Psoas muscle (tissue), 8 donors: ENCODE results near the gene MORN1. TPM values are rescaled to one million over a fixed set of nuclear protein-coding genes. Genes with fewer than 3 reads are reported as not detected.
"Not testable (repeated sequence)": the region's sequence is repeated elsewhere in the genome, so short reads cannot be mapped to it uniquely, and the experiment has no call there.

Experiments used
- ATAC-seq, 4 donors: fragments of 200-7000 bp; cut with Tn5 transposase; one replicate each; pipeline ENCODE4 v1.9.1; 2020; ENCODE audit warnings: moderate library complexity in 3 of 4, mild to moderate bottlenecking in 2 of 4
- DNase-seq, 2 donors: peaks; one replicate each; pipeline ENCODE4 v3.0.0-alpha.2; 2020
- H3K27ac ChIP-seq: fragments of 200-600 bp; one replicate; pipeline ENCODE4 v1.8.0; 2022
- H3K27me3 ChIP-seq, 3 donors: fragments of 200-600 bp in 1 of 3; one replicate each; pipeline versions ENCODE4 v1.6.1 to v1.8.0; 2013 to 2022; ENCODE audit warnings: low read length in 2 of 3, mild to moderate bottlenecking in 2 of 3, moderate library complexity in 1 of 3; ENCODE audit not compliant: insufficient read depth in 3 of 3
- H3K36me3 ChIP-seq, 2 donors: fragments of 200-600 bp in 1 of 2; one replicate each; pipeline versions ENCODE4 v1.6.1 to v1.8.0; 2013 to 2022; ENCODE audit warnings: low read depth in 1 of 2, mild to moderate bottlenecking in 1 of 2, moderate library complexity in 1 of 2; ENCODE audit not compliant: insufficient read depth in 1 of 2
- H3K4me1 ChIP-seq: fragments of 200-600 bp; one replicate; pipeline ENCODE4 v1.8.0; 2022
- H3K4me3 ChIP-seq: fragments of 200-600 bp; one replicate; pipeline ENCODE4 v1.8.0; 2022; ENCODE audit warnings: mild to moderate bottlenecking
- H3K9me3 ChIP-seq: fragments of 200-600 bp; one replicate; pipeline ENCODE4 v1.8.0; 2022
- CTCF ChIP-seq: fragments of 200-600 bp; IDR thresholded peaks from one replicate; pipeline ENCODE4 v1.8.0; 2022; ENCODE audit warnings: antibody characterized with exemption
- WGBS, 3 donors: extraction: QIAGEN DNeasy Blood & Tissue Kit; methylation state at CpG; one replicate each; pipeline versions ENCODE4 v1.1.6 to v1.1.7; 2013; 5-methylcytosine and 5-hydroxymethylcytosine counted together
- intact Hi-C, 2 donors: fragments of 100-400 bp; cut with DNase I; formaldehyde crosslinking; loops; one replicate each; pipeline versions ENCODE4 v1.11.0 to v1.14.2; 2022
- polyA plus RNA-seq, 3 donors: library from polyadenylated mRNA; stranded (reverse); fragments of 200-250 nt; gene quantifications; one replicate each; pipeline ENCODE4 v1.2.3, GENCODE V29; 2013
- total RNA-seq, 4 donors: library from RNA; stranded (reverse); fragmentation: NEBNext Ultra II Directional in 2 of 4; extraction: Animal tissue kit (Norgen Biotek cat#: 25700) in 2 of 4; gene quantifications; one replicate each; pipeline versions ENCODE4 v1.2.1 to v1.2.4, GENCODE V29; 2021 to 2023
- donor health status: healthy with polysubstance abuse.
- donor health status: DM: no; HTN: no; CAD: no; lungs with moderate emphysema.
- donor health status: Bipolar disorder and iron deficiency.
- donor health status: healthy.
- donor health status: DM: yes; HTN: yes; CAD: no.
- donor health status: DM: no; HTN: no; CAD: no.
- donor health status: DM: no; HTN: no; CAD: no.
- donor health status: DM: yes; HTN: yes; CAD: no.

Gene MORN1
- total and polyA plus RNA-seq, 7 donors, result 1.2 to 7.3 (median 4.2) TPM

- no peaks in the 10 kb centered on the region for H3K27me3 ChIP-seq
- intact Hi-C loops, result no loop called here
- peaks cover 44% of the 10 kb centered on the region for H3K4me1 ChIP-seq
- TF ChIP-seq CTCF, result no peak
- DNase-seq (no peak), ATAC-seq (no peak)
- H3K4me3 ChIP-seq, result no peak overlapping the region
- H3K36me3 ChIP-seq, result no peaks in the 10 kb centered on the region
- H3K27ac ChIP-seq, result no peak overlapping the region
- 91 to 94% (median 94%) methylated on average over 35 of the region's 35 CpGs for WGBS, 3 donors
- H3K9me3 ChIP-seq, result no peaks in the 10 kb centered on the region
These were observed 93.9 kb downstream of the MORN1 start for GRCh38 chr1:2297246-2298011.

- Histone ChIP-seq H3K9me3 (no peaks in the 10 kb centered on the region), H3K4me1 (peaks cover 44% of the 10 kb centered on the region), H3K36me3 (no peaks in the 10 kb centered on the region), H3K27me3 (no peaks in the 10 kb centered on the region), H3K27ac (no peak overlapping the region), H3K4me3 (no peak overlapping the region)
- intact Hi-C loops, result no loop called here
- WGBS, 3 donors, result 84 to 88% (median 87%) methylated on average over 18 of the region's 18 CpGs
- DNase-seq, result no peak
- no peak for ATAC-seq
- no peak for TF ChIP-seq CTCF
These were observed 94.7 kb downstream of the MORN1 start for GRCh38 chr1:2296614-2297013.

DNA sequence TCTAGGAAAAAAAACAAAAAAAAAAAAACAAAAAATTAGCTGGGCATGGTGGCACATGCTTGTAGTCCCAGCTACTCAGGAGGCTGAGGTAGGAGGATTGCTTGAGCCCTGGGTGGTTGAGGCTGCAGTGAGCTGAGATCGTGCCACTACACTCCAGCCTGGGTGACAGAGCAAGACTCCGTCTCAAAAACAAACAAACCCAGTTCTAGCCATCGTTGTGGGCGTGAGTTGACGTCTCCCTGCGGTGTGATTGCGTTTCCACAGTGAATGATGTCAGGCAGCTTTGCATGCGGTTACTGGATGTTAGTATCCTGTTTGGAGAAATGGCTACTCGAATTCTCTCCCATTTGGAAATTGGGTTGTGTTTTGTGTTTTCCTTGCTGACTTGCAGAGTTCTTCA is 95.1 kb downstream of the MORN1 start:
- H3K4me3 ChIP-seq, ATAC-seq, H3K27me3 ChIP-seq, intact Hi-C loops, DNase-seq, H3K27ac ChIP-seq, H3K36me3 ChIP-seq, H3K9me3 ChIP-seq: not testable (repeated sequence)
- H3K4me1 ChIP-seq, result peaks cover 44% of the 10 kb centered on the region
- WGBS, 3 donors, result 89 to 90% (median 89%) methylated on average over 9 of the region's 9 CpGs

DNA sequence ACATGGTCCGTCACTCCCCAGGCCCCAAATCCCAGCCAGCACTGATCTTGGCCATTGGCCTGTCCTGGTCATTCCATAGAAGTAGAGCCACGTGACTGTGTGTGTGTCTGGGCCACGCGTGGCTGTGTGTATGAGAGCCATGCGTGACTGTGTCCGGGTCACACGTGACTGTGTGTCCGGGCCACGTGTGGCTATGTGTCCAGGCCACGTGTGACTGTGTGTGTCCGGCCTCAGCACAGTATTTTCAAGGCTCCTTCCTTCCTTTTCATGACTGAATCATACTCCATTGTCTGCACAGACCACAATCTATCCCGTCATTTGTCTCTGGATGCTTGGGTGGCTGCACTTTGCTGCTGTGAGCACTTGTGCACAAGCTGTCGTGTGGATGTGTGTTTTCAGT is 95.8 kb downstream of the MORN1 start:
- H3K27ac ChIP-seq, result no peak overlapping the region
- no peaks in the 10 kb centered on the region for H3K27me3 ChIP-seq
- H3K9me3 ChIP-seq, result no peaks in the 10 kb centered on the region
- H3K36me3 ChIP-seq, result no peaks in the 10 kb centered on the region
- DNase-seq (no peak), ATAC-seq (no peak)
- peaks cover 50% of the 10 kb centered on the region for H3K4me1 ChIP-seq
- intact Hi-C loops, result no loop called here
- H3K4me3 ChIP-seq, result no peak overlapping the region
- 90 to 92% (median 92%) methylated on average over 13 of the region's 13 CpGs for WGBS, 3 donors
- TF ChIP-seq CTCF, result no peak

- H3K4me3 ChIP-seq, result no peak overlapping the region
- WGBS, 3 donors, result 77 to 91% (median 86%) methylated on average over 5 of the region's 5 CpGs
- H3K27ac ChIP-seq, result no peak overlapping the region
- no peak for TF ChIP-seq CTCF
- ATAC-seq (no peak), DNase-seq (no peak)
- peaks cover 51% of the 10 kb centered on the region for H3K4me1 ChIP-seq
- no peaks in the 10 kb centered on the region for H3K27me3 ChIP-seq
- H3K9me3 ChIP-seq, result no peaks in the 10 kb centered on the region
- H3K36me3 ChIP-seq, result no peaks in the 10 kb centered on the region
- intact Hi-C loops, result no loop called here
These were observed 96.7 kb downstream of the MORN1 start for GRCh38 chr1:2294725-2295078.
